GM12864 (cell line): ENCODE results near the gene SPOP.

Experiments used
- DNase-seq: peaks from one replicate; pipeline ENCODE4 v3.0.0-alpha.2; 2011; ENCODE audit warnings: low read depth
- H3K4me3 ChIP-seq: 2 replicates; pipeline ENCODE4 v1.5.1; 2011; ENCODE audit warnings: mild to moderate bottlenecking, low read depth, low read length, control low read depth
- CTCF ChIP-seq: IDR thresholded peaks from 2 replicates; pipeline ENCODE4 v1.5.1; 2011; ENCODE audit warnings: low read depth, mild to moderate bottlenecking, moderate library complexity, low read length, control low read depth, inconsistent platforms; ENCODE audit errors: missing control alignments

The SPOP gene

GRCh38 chr17:49577963-49578362 is 99.9 kb downstream of the SPOP start:
- H3K4me3 ChIP-seq = no peak overlapping the region
- TF ChIP-seq CTCF = no peak
- DNase-seq = no peak

DNA sequence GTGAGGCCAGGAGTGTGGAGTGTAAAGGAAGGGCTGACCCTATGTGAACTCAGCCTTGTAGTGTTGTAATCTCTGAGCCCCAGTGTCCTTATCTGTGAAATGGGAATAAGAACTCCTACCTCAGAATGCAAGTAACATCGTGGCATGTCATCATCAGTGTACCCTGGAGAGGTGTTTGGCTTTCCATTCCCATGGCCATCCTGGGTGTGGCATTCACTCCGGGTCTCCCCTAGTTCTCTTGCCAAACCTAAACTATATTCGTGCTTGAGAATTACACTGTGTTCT is 100.3 kb downstream of the SPOP start:
- TF ChIP-seq CTCF = no peak
- no peak overlapping the region for H3K4me3 ChIP-seq
- DNase-seq = no peak

DNA sequence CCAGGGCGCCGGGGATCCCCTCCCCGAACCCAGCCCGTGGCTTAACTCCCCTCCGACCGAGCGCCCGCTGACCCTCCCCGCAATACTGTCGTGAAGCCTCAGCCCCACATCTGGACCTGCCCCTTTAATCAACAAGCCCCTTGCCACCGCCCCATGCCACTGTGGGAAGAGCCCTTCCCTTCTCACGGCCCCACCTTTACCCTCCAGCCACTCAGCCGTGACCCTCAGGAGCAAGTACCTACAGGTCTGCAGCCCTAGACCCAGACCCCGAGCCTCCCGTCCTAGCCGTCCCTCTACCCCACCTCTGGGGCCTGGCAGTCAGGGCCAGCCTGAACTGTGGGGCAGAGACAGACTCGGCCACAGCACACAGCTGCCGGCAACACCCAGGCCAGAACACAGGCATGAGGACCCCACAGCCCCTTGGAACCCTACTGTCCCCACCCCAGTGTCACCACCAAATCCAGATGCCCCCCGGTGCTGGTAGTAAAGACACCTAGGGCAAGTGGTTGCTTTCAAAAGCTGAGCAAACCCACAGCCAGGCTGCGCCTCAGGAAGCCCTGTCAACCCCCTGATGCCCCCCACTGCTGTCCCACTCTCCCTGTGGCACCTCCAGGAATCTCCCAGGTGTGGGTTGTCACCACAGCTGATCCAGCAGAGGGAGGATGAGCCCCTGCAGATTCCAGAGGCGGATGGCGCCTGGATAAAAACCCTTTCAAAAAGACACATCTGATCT is 100.8 kb downstream of the SPOP start:
- no peak for TF ChIP-seq CTCF
- peak overlapping the region; percentile 40 for H3K4me3 ChIP-seq
- no peak for DNase-seq

DNA sequence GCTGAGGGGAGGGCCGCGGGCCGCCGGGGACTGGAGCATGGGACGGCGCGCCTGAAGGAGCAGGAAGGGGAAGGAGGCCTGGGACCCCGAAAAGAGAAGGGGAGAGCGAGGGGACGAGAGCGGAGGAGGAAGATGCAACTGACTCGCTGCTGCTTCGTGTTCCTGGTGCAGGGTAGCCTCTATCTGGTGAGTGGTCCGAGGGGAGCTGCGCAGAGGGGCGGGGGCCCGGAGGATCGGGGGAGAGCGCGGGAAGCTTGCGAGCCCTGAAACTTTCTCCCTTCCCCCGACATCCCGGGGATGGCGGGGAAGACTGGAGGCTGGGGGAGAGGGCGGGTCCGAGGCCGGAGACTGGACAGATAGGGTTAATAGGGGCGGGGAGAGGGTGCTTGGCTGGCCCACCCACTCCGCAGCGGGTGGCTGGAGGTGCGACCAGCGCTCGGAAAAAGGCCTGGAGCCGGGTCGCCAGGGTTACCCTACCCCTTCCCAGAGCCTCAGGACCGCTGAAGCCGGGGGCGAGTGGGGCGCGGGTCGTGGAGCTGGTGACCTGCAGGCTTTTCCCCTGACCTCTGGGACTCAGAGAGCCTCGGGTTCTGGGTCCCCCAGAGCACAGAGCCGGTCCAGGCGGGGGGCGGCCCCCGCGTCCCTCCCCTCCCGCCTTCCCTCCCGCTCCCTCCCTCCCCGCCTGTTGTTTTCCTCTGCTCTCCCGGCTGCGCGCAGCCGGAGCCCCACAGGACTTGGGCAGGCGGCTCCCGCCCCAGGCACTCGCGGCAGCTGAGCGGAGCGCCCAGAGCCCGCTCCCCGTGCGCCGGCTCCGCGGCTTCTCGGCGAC is 101.6 kb downstream of the SPOP start:
- H3K4me3 ChIP-seq = peak overlapping the region; percentile 40
- DNase-seq = no peak
- no peak for TF ChIP-seq CTCF

GRCh38 chr17:49575679-49576087 is 102.2 kb downstream of the SPOP start, which contains the start of gene NXPH3:
Gene NXPH3, plus strand, starts transcription at chr17:49575871. Its CDS starts 349 bp downstream, at chr17:49576220.
- peak; percentile 48 for TF ChIP-seq CTCF
- DNase-seq = no peak
- peak within 1 kb of the TSS; percentile 40 for H3K4me3 ChIP-seq

DNA sequence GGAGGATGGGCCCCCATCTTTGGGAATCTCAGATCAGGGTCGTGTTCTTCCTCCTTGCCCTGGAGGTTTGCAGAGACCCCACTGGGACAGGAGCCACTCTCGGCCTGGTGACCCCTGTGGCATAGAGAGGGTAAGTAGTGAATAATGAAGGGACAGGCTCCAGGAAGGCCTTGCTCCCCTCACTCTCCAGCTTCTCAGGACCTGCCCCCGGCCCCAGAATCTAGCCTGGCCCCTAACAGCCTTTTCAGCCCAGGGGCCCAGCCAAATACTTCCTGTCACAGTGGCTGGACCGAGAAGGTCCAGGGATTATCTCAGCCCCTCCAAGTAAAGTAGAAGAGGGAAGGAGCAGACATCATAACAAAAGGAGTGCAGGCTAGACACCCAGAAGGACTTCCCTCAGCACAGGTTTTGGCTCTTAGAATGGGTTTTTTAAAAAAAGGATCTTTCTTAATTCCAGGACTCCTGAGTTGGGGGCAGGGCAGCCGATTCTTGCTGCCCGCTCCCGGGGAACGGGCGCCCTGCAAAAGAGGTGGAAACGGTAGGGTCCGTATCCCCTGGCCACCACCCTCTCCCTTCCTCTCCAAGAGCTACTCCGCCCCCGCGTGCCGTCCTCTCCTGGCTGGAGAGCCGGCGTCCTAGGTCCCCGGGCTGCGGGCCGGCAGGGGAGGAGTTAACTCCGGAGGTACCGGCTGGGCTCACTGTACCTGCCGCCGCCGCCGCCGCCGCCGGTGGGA is 102.8 kb downstream of the SPOP start:
- no peak for TF ChIP-seq CTCF
- no peak for DNase-seq
- H3K4me3 ChIP-seq = peak overlapping the region; percentile 13; the same call in 1 of the 2 replicates
